ENCODE results near the gene C1orf74.

The C1orf74 gene

DNA sequence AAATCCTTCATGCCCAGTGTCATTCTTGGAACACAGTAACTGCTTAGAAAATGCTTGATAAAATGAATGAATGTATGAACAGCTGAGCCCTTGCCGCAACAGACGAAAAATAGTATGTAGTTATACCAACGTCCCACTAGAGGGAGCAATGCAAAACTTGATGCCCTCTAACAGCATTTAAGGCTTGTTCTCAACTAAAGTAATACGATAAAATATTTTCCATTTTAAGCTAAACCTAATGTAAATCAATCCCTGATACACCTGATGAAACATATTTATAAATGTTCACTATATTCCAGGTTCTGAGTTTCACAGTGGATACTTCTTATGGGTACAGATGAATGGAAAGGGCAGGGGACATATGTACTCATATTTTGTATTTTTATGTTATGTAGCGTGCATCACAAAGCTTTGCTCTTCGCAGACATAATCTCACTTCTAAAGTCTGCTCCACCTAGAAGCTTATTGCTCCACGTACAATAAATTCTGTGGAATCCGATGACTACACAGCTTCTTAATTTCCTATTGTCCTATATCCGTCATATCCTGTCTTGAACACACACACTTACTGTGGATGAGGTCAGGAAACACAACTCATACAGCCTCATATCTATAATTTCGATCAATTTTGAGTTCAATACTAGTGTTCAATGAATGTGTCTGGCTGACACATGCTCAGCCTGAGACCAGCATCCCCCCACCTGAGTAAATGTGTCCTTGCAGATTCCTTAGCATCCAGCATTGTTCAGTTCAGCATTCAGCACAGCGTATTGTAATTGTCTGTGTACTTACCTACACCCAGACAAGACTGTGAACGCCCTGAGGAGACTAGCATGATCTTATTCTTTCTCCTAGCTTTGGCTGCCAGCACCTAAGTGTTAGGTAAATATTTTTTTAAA lies 39.0 kb upstream of the C1orf74 start:
- DNase-seq (ENCODE audit: low read depth): peak; percentile 78
- TF ChIP-seq, protein P1, sequence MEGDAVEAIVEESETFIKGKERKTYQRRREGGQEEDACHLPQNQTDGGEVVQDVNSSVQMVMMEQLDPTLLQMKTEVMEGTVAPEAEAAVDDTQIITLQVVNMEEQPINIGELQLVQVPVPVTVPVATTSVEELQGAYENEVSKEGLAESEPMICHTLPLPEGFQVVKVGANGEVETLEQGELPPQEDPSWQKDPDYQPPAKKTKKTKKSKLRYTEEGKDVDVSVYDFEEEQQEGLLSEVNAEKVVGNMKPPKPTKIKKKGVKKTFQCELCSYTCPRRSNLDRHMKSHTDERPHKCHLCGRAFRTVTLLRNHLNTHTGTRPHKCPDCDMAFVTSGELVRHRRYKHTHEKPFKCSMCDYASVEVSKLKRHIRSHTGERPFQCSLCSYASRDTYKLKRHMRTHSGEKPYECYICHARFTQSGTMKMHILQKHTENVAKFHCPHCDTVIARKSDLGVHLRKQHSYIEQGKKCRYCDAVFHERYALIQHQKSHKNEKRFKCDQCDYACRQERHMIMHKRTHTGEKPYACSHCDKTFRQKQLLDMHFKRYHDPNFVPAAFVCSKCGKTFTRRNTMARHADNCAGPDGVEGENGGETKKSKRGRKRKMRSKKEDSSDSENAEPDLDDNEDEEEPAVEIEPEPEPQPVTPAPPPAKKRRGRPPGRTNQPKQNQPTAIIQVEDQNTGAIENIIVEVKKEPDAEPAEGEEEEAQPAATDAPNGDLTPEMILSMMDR (conservative IDR thresholded peaks at IDR 0.05; ENCODE audit: control insufficient read depth, insufficient read depth, low read depth, low read length): peak; percentile 80
- H3K4me3 ChIP-seq (ENCODE audit: control insufficient read depth, low read depth, low read length): no peak overlapping the region

DNA sequence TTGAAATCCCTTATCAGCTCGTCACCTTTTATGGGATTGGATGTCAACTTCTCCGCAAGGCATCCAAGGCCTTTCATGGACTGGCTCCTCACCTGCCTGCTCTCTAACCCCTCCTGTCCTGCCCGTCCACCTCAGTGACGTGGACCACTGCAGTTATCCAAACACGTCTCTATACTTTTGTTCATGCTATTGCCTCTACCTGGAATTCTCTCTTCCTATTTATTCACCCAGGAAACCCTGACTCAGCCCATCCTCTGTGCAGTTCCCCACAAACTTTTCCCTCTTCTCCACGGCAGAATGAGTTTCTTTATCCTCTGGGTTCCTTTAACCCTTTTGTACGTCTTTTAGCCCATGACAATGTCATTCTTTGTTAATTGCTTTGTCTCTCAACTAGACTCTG lies 38.3 kb upstream of the C1orf74 start:
- no peak for DNase-seq (ENCODE audit: low read depth)
- H3K4me3 ChIP-seq (ENCODE audit: control insufficient read depth, low read depth, low read length): no peak overlapping the region
- TF ChIP-seq, protein P1 (conservative IDR thresholded peaks at IDR 0.05; ENCODE audit: control insufficient read depth, insufficient read depth, low read depth, low read length): no peak

- no peak overlapping the region for H3K4me3 ChIP-seq (ENCODE audit: control insufficient read depth, low read depth, low read length)
- no peak for DNase-seq (ENCODE audit: low read depth)
- TF ChIP-seq, protein P1 (conservative IDR thresholded peaks at IDR 0.05; ENCODE audit: control insufficient read depth, insufficient read depth, low read depth, low read length): no peak
Measured at GRCh38 chr1:209820986-209821385, 36.6 kb upstream of the C1orf74 start.

GRCh38 chr1:209819058-209819457 lies 34.7 kb upstream of the C1orf74 start:
- H3K4me3 ChIP-seq (ENCODE audit: control insufficient read depth, low read depth, low read length): no peak overlapping the region
- TF ChIP-seq, protein P1 (conservative IDR thresholded peaks at IDR 0.05; ENCODE audit: control insufficient read depth, insufficient read depth, low read depth, low read length): no peak
- DNase-seq (ENCODE audit: low read depth): no peak

DNA sequence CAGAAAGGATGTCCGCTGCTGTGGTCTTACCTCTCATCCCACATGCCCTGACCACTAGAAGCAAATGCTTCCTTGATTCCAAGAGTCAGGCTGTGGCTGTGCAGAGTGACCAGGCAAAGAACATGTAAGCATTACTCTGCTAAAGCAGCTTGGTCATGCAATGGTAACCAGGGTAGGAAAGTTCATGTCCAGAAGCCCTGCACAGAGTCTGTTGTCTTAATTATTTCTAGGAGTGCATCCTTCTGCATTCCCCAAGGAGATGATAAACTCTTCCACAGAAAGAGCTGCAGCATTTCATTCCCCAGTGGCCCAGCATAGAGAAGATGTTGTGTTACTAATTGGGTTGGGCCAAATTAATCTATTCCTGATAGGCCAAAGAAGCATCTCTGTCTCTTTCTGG lies 33.3 kb upstream of the C1orf74 start:
- TF ChIP-seq, protein P1 (conservative IDR thresholded peaks at IDR 0.05; ENCODE audit: control insufficient read depth, insufficient read depth, low read depth, low read length): no peak
- H3K4me3 ChIP-seq (ENCODE audit: control insufficient read depth, low read depth, low read length): no peak overlapping the region
- no peak for DNase-seq (ENCODE audit: low read depth)

DNA sequence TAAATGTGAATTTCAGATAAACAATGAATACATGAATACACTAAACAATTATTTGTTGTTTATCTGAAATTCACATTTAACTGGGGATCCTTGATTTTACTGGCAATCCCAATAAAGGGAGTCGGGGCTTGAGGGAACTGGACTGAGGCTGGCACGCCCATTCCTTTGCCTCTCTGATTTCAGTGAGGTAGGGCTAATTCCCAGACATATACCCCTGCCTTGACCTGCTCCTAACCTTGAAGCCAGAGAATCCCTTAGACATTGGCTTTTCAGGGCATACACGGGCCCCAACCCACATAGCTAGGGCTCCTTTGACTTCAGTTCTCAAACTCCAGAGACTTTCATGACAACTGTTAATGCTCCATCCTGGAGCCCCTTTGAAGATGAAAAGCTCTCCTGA lies 32.6 kb upstream of the C1orf74 start:
- H3K4me3 ChIP-seq (ENCODE audit: control insufficient read depth, low read depth, low read length): no peak overlapping the region
- TF ChIP-seq, protein P1 (conservative IDR thresholded peaks at IDR 0.05; ENCODE audit: control insufficient read depth, insufficient read depth, low read depth, low read length): no peak

More for the DNA sequence above, 32.6 kb upstream of the C1orf74 start:
- DNase-seq (ENCODE audit: low read depth): no peak

All from fibroblast of mammary gland (primary cell).